K562 (cell line): ENCODE measurements around the gene DSCAM.

Experiments used
- CTCF ChIP-seq, 3 experiments: IDR thresholded peaks in 2 of 3; conservative IDR thresholded peaks in 1 of 3; 2 replicates each; pipeline ENCODE4 v1.5.1; 2011 to 2012; ENCODE audit warnings: low read length in 3 of 3, mild to moderate bottlenecking in 3 of 3, control low read depth in 2 of 3, improper control_type of control experiment in 1 of 3, inconsistent platforms in 1 of 3, low read depth in 1 of 3, mixed read lengths in 1 of 3, moderate library complexity in 1 of 3; ENCODE audit not compliant: insufficient read depth in 2 of 3
- NONO ChIP-seq, 2 experiments: fragments of 200-400 bp in 1 of 2; fragments of 450-650 bp in 1 of 2; formaldehyde crosslinking in 1 of 2; IDR thresholded peaks; 2 replicates each; pipeline ENCODE4 v1.6.1; 2017; ENCODE audit warnings: low read depth in 2 of 2, mild to moderate bottlenecking in 2 of 2, moderate library complexity in 2 of 2, low read length in 1 of 2
- TCF7L2 ChIP-seq: fragments of 150-350 bp; IDR thresholded peaks from 2 replicates; pipeline ENCODE4 v1.6.1; 2016; ENCODE audit warnings: low read depth, mild to moderate bottlenecking, low read length, moderate library complexity

- TF ChIP-seq TCF7L2: no peak
- no peak for TF ChIP-seq CTCF (IDR thresholded peaks at IDR 0.05 in 2 of 3, conservative IDR thresholded peaks at IDR 0.05 in 1 of 3; ENCODE audit: insufficient read depth in 2 of 3, low read depth in 1 of 3, low read length in 3 of 3)
- TF ChIP-seq NONO (IDR thresholded peaks at IDR 0.05; ENCODE audit: low read depth in 2 of 2, low read length in 1 of 2): no peak
These were observed 385.9 kb downstream of the DSCAM start for GRCh38 chr21:40461008-40461407.
